ENCODE data around the gene LHFPL3.

DNA sequence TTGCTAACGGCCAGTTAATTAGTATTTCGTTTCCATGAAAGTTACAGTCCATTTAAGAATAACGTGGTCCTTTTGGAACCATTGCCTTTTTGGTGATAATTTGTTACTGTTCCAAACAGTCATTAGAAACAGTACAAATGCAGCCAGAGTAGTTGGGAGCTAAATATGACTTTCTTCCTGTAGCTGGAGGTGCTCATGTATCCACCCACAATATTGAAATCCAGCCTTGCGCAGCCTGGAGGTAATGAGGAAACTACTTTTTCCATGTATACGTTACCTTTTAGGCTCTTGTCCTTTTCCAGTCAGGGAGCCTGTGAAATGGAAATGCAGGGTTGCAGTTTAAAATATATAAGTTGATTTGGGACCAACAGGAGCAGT lies 43.6 kb downstream of the LHFPL3 start:
- no peak for TF ChIP-seq POLR2A (IDR thresholded peaks at IDR 0.05)
- TF ChIP-seq, protein P1, sequence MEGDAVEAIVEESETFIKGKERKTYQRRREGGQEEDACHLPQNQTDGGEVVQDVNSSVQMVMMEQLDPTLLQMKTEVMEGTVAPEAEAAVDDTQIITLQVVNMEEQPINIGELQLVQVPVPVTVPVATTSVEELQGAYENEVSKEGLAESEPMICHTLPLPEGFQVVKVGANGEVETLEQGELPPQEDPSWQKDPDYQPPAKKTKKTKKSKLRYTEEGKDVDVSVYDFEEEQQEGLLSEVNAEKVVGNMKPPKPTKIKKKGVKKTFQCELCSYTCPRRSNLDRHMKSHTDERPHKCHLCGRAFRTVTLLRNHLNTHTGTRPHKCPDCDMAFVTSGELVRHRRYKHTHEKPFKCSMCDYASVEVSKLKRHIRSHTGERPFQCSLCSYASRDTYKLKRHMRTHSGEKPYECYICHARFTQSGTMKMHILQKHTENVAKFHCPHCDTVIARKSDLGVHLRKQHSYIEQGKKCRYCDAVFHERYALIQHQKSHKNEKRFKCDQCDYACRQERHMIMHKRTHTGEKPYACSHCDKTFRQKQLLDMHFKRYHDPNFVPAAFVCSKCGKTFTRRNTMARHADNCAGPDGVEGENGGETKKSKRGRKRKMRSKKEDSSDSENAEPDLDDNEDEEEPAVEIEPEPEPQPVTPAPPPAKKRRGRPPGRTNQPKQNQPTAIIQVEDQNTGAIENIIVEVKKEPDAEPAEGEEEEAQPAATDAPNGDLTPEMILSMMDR (IDR thresholded peaks at IDR 0.05), result no peak

All from Peyer's patch (tissue), 4 donors.